GM18951 (cell line): Measurements from ENCODE around the gene ALG9.

ENCODE experiments used
- POLR2A ChIP-seq: IDR thresholded peaks from 4 replicates; pipeline ENCODE4 v1.6.1; 2011; ENCODE audit warnings: mild to moderate bottlenecking; ENCODE audit not compliant: insufficient read length, insufficient read depth; ENCODE audit errors: extremely low read depth
- in situ Hi-C: fragments of 300-500 bp; cut with MboI; formaldehyde crosslinking; loops from one replicate; pipeline ENCODE4 v1.12.0; 2022; ENCODE audit warnings: low sequenced_read_pairs, mixed read lengths, inconsistent platforms; ENCODE audit not compliant: unreplicated experiment

ALG9 gene

GRCh38 chr11:111770581-111771134, 100.7 kb downstream of the ALG9 start:
- TF ChIP-seq POLR2A: no peak
- in situ Hi-C loops: no loop called here

DNA sequence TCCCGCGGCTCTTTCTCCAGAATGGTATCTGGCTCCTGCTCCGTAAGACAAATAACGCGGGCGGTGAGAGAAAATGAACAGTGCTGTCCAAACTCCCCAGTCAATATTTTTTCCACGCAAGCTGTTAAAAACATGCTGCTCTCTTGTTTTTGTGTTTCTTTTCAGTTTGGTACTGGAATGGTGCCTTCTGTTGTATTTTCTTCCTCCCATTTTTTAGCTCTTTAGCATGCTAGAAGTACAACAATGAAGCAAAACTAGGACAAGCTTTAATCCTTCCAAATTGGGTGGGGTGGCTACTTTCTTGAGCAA, 104.6 kb downstream of the ALG9 start:
- no peak for TF ChIP-seq POLR2A
- in situ Hi-C loops: loop anchor here (5.0 kb wide), 1 partner anchor 164 kb away; the partner anchor contains the start of gene SIK2

- in situ Hi-C loops: loop anchor here (5.0 kb wide), 1 partner anchor 164 kb away; the partner anchor contains the start of gene SIK2
Observed at GRCh38 chr11:111765984-111766833, 105.2 kb downstream of the ALG9 start, which contains the start of gene PPP2R1B. PPP2R1B (minus strand) TSS chr11:111766389; CDS start chr11:111766361, 28 bp downstream.

GRCh38 chr11:111765320-111765983, 105.9 kb downstream of the ALG9 start:
- in situ Hi-C loops: loop anchor here (5.0 kb wide), 1 partner anchor 163 kb away; the partner anchor contains the start of gene SIK2
- TF ChIP-seq POLR2A: no peak

More at GRCh38 chr11:111765984-111766833, 105.2 kb downstream of the ALG9 start, which contains the start of gene PPP2R1B:
- TF ChIP-seq POLR2A: peak; percentile 75

DNA sequence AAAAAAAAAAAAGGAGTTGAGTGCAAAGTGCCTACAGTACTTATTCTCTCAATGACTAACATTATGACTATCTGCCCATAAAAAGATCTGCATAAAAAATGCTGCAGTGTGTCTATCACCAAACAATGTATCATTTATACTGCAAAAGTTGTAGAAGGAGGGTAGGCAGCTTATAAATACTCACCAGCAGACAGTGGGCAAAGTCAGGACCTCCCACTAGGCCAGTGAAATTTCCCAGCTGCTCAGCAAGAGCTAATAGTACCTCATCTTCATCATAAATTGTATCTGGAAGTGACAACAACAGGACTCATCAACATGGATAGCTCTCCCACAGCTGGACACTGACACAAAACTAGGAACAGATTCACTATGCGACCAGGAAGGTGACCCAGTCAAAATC, 106.8 kb downstream of the ALG9 start:
- no peak for TF ChIP-seq POLR2A
- in situ Hi-C loops: loop anchor here (5.0 kb wide), 1 partner anchor 162 kb away; the partner anchor contains the start of gene SIK2

- TF ChIP-seq POLR2A: no peak
- in situ Hi-C loops: no loop called here
Observed at GRCh38 chr11:111762981-111763643, 108.3 kb downstream of the ALG9 start.

GRCh38 chr11:111762526-111762925, 108.9 kb downstream of the ALG9 start:
- in situ Hi-C loops: no loop called here
- TF ChIP-seq POLR2A: no peak

DNA sequence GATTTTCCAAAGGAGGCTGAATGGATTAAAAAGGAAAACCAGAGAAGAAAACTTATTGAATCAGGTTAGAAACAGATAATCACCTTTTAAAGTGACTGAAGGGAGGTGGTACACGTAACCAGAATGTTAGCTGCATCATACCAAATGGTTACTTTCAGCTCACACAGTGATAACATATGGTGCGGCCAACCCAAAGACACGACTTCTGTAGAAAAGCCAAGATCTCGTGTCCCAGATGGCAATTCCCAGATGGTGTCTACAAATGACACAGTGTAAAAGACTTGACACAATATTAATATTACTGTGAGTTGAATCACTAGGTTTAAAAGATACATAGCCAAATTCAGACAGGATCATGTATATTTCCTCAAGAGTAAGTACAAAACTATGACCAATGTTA, 110.3 kb downstream of the ALG9 start:
- in situ Hi-C loops: no loop called here
- TF ChIP-seq POLR2A: no peak

GRCh38 chr11:111759778-111760407, 111.5 kb downstream of the ALG9 start:
- TF ChIP-seq POLR2A: no peak
- in situ Hi-C loops: no loop called here

DNA sequence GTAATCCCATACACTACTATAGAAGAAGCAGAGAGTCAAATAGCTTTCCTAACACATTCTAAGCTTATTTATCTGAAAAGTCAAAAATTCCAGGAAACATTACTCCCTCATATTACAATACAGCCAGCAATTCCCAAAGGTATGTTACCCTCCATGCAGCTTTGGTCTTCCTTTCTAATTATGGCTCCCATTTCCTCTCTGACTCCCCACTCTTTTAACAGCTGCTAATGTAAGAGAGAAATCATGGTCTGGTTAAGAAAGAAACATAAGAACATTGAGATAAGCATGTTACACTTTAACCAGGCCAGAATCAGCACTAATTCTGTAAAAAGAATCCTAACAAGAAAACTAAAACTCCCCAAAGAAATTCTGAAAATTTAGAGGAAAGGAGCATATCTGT, 112.0 kb downstream of the ALG9 start:
- TF ChIP-seq POLR2A: no peak
- in situ Hi-C loops: no loop called here

- no peak for TF ChIP-seq POLR2A
- in situ Hi-C loops: no loop called here
Observed at GRCh38 chr11:111756097-111756496, 115.3 kb downstream of the ALG9 start.

- in situ Hi-C loops: no loop called here
- TF ChIP-seq POLR2A: no peak
Observed at GRCh38 chr11:111749646-111750045, 121.7 kb downstream of the ALG9 start.
